Fibroblast of skin of scalp (primary cell): ENCODE data around the gene GAPDH. TPM values are rescaled to one million over a fixed set of nuclear protein-coding genes. Genes with fewer than 3 reads are reported as not detected.
"Not testable (repeated sequence)": the region's sequence is repeated elsewhere in the genome, so short reads cannot be mapped to it uniquely, and the experiment has no call there.

Experiments
- DNase-seq: peaks from one replicate; pipeline ENCODE4 v3.0.0-alpha.2; 2013
- polyA plus RNA-seq, 2 experiments: library from polyadenylated mRNA; unstranded; fragments of 120-200 nt; gene quantifications; one replicate each; pipeline ENCODE4 v1.2.1, GENCODE V29; 2013; ENCODE audit not compliant: insufficient read length in 2 of 2

The GAPDH gene
- polyA plus RNA-seq (2013, experiment 1 of 2; ENCODE audit: insufficient read length): 8,924 TPM
- polyA plus RNA-seq (2013, experiment 2 of 2; ENCODE audit: insufficient read length): 8,975 TPM

DNA sequence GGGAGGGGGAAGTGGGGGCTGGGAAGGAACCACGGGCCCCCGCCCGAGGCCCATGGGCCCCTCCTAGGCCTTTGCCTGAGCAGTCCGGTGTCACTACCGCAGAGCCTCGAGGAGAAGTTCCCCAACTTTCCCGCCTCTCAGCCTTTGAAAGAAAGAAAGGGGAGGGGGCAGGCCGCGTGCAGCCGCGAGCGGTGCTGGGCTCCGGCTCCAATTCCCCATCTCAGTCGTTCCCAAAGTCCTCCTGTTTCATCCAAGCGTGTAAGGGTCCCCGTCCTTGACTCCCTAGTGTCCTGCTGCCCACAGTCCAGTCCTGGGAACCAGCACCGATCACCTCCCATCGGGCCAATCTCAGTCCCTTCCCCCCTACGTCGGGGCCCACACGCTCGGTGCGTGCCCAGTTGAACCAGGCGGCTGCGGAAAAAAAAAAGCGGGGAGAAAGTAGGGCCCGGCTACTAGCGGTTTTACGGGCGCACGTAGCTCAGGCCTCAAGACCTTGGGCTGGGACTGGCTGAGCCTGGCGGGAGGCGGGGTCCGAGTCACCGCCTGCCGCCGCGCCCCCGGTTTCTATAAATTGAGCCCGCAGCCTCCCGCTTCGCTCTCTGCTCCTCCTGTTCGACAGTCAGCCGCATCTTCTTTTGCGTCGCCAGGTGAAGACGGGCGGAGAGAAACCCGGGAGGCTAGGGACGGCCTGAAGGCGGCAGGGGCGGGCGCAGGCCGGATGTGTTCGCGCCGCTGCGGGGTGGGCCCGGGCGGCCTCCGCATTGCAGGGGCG is at the start of gene GAPDH:
GAPDH (plus strand) TSS at position 595 of the 772 bp plus-strand sequence. CDS start 316 bp downstream, outside the sequence.
- peak; percentile 99 for DNase-seq

GRCh38 chr12:6488240-6488639 is 46.1 kb upstream of the GAPDH start:
- no peak for DNase-seq

DNA sequence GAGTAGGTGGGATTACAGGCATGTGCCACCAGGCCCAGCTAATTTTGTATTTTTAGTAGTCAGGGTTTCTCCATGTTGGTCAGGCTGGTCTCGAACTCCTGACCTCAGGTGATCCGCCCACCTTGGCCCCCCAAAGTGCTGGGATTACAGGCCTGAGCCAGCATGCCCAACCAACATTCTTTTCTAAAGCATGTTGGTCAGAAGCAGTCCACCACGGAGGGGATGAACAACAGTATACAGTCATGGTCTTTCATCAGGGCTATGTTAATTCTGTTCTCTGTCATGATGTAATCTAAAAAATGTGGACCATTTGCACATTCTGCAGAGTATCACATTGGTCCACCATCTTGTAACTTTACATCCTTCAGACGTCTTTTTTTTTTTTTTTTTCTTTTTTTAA is 44.9 kb upstream of the GAPDH start:
- peak; percentile 5 for DNase-seq

DNA sequence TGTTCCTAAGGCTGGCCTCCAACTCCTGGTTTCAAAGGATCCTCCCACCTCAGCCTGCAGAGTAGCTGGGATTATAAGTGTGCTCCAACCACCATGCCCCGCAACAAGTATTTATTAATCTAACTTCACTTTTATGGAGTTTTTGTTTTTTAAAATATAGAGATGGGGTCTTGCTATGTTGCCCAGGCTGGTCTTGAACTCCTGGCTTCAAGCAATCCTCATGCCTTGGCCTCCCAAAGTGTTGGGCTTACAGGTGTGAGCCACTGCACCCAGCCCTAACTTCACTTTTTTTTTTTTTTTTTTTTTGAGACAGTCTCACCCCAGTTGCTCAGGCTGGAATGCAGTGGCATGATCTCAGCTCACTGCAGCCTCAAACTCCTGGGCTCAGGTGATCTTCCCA is 43.6 kb upstream of the GAPDH start:
- DNase-seq: not testable (repeated sequence)

DNA sequence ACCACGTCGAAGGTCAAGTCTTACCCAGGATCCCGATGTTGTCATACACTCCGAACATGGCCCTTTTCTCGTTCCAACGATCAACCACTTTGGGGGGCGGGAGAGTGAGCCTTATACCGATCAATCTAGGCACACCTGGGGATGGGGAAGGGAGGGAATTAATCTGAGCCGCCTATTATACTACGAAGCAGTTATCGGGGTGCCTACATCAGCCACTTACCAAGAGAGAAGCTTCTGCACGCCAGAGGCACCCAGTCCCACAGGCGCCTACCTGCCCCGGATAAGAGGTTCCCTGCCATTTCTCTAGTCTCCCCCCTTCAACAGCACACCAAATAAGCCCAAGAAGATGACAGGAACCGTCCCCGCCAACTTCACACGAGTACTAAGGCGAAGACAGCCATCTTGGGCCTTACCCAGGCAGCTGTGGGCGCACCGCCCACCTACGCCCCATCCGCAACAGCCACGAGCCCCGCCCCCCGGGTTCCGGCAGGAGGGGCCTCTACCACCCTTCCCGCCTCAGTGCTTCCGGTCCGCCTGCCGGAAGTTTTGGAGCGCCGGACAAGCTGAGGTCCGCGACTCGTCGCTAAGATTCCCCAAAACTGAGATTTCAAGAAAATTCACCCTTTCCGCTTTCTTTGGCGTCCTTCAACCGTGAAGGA is 41.4 kb upstream of the GAPDH start, which contains the start of gene MRPL51:
MRPL51 (minus strand) TSS at position 425 of the 659 bp plus-strand sequence; CDS start at position 299, 126 bp downstream.
- DNase-seq: peak; percentile 95

DNA sequence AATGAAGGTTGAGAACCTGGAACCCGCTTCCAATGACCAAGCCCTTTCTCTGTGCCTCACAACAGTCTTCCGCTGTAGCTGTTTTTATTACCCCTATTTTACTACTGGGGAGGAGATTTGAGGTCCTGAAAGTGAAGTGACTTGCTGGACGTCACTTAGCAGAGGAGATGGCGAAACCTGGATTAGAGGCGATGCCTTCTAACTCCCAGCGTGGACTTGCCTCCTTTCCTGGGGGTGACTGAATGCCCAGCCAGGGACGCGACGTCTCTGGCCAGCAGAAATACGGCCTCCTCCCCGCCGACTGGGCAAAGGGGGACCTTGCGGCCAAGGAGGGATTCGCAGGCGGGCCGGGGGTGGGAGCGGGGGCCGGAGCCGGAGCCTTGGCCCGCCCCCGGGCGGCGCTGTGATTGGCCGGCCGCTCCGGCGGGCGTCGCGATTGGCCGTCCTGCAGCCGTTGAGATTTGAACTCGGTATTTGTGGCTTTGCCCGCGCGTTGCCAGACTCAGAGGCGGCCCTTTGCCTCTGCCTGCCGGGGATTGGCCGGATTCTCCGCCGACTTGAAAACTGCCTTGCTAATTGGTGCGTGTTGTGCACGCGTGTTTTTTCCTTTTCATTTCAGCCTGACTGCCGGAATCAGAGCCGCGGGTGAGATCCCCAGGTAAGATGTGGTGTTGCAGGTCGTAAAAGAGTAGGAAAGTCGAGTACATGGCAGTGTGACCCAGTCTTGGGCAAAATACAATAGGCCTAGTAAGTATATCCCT is 40.6 kb upstream of the GAPDH start, which contains the start of gene NCAPD2:
NCAPD2 (plus strand) TSS at position 606 of the 761 bp plus-strand sequence. CDS start 997 bp downstream, outside the sequence.
- DNase-seq: peak; percentile 96

DNA sequence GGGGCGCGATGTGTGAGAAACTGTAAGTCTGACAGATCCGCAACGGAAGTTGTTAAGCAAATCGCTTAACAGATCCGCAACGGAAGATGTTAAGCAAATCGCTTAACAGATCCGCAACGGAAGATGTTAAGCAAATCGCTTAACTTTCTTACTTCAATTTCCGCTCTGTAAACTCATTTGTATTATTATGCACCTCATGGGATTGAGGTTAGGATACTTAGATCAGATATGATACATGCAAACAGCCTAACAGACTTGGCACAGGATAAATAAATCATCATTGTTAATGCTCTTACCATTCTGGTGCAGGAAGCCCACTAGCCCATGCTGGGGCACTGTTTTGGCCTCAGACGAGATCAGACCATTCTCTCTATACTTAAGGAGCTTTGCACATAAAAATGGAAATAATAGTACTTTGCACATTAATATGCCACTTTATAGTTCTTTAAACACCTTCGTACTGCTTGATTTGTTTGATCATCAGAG is 40.0 kb upstream of the GAPDH start:
- peak; percentile 2 for DNase-seq

DNA sequence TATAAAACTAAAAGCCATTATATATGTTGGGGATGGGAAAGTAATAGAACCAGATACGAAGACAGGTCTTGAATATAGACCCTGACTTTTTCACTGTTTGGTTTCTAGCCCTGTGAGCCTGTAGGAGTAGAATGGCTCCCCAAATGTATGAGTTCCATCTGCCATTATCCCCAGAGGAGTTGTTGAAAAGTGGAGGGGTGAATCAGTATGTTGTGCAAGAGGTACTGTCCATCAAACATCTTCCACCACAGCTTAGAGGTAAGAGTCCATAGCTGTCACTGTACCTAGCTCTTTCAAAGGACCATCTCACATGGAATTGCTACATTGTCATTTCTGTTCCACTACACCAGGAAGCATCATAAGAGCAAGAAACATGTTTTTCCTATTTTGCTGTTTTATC is 39.3 kb upstream of the GAPDH start:
- no peak for DNase-seq

DNA sequence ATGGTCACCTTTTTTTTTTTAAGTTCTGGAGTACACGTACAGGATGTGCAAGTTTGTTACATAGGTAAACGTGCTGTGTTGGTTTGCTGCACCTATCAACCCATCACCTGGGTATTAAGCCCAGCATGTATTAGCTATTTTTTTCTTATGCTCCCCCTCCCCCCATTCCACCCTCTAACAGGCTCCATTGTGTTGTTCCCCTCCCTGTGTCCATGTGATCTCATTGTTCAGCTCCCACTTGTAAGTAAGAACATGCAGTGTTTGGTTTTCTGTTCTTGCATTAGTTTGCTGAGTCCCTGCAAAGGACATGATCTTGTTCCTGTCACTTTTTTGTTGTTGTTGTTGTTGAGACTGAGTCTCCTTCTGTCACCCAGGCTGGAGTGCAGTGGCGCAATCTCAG is 37.0 kb upstream of the GAPDH start:
- not testable (repeated sequence) for DNase-seq

- no peak for DNase-seq
Observed at GRCh38 chr12:6500466-6500865, 33.9 kb upstream of the GAPDH start.

GRCh38 chr12:6507102-6507998 is 27.0 kb upstream of the GAPDH start:
- peak; percentile 44 for DNase-seq

DNA sequence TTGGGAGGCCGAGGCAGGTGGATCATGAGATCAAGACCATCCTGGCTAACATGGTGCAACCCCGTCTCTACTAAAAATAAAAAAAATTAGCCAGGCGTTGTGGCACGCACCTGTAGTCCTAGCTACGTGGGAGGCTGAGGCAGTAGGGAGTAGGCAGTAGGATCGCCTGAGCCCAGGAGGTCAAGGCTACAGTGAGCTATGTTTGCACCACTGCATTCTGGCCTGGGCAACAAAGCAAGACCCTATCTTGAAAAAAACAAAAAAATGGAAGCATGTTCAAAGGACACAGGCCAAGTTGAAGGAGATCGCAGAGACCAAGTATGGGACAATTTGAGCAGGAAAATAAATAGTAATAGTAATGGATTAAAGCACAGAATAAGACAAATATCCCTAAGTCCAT is 26.2 kb upstream of the GAPDH start:
- DNase-seq: no peak

GRCh38 chr12:6520186-6520585 is 14.1 kb upstream of the GAPDH start:
- no peak for DNase-seq

DNA sequence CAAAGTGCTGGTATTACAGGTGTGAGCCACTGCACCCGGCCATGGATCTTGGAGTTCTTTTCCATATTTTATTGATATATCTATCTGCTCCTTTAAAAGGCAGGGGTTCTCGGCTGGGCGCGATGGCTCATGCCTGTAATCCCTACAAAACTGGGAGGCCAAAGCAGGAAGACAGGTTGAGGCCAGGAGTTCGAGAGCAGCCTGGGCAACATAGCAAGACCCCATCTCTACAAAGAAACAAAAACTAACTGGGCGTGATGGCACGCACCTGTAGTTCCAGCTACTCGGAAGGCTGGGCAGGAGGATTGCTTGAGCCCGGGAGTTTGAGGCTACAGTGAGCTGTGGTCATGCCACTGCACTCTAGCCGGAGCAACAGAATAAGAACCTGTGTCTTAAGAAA is 12.1 kb upstream of the GAPDH start:
- no peak for DNase-seq

GRCh38 chr12:6523708-6524107 is 10.6 kb upstream of the GAPDH start:
- DNase-seq: no peak

DNA sequence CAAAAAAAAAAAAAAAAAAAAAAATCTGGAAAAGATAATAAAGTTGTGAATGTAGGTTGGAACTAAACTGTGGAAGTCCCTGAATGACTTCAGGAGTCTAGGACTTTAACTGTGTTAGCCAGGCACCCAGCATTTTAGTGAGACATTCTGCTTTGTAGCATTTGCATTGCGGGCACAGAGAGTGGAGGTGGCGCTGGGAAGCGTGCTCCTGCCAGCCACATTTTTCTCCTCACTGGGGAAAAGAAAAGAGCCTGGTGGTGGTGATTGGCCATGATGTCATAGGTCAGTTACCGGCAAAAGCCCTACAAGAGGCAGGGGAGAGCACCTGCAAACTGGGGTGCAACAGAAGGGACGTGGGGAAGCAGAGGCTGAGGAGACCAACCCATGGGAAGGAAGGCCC is 9.7 kb upstream of the GAPDH start:
- DNase-seq: no peak

DNA sequence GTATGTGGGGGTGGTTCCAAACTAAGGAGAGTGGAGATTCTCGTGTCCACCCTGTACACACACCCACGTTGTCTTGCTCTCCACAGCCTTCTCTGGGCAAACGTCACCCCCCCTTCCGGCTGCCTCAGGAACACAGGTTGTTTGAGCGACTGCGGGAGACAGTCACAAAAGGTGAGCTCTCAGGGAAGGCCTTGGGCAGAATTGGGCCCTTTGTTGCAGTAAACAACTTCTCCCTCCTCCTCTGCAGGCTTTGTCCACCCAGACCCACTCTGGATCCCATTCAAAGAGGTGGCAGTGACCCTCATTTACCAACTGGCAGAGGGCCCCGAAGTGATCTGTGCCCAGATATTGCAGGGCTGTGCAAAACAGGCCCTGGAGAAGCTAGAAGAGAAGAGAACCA is 8.1 kb upstream of the GAPDH start:
- DNase-seq: no peak

GRCh38 chr12:6526766-6527525 is 7.4 kb upstream of the GAPDH start:
- no peak for DNase-seq

DNA sequence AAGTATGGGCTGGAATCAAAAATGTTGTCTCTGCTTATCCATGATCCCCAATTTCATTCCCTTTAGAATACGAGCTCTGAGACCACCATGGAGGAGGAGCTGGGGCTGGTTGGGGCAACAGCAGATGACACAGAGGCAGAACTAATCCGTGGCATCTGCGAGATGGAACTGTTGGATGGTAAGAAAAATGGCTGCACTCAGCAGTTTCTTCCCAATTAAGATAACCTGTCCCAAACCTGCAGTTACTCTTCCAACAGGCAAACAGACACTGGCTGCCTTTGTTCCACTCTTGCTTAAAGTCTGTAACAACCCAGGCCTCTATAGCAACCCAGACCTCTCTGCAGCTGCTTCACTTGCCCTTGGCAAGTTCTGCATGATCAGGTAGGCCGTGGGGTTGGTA is 6.6 kb upstream of the GAPDH start:
- no peak for DNase-seq

DNA sequence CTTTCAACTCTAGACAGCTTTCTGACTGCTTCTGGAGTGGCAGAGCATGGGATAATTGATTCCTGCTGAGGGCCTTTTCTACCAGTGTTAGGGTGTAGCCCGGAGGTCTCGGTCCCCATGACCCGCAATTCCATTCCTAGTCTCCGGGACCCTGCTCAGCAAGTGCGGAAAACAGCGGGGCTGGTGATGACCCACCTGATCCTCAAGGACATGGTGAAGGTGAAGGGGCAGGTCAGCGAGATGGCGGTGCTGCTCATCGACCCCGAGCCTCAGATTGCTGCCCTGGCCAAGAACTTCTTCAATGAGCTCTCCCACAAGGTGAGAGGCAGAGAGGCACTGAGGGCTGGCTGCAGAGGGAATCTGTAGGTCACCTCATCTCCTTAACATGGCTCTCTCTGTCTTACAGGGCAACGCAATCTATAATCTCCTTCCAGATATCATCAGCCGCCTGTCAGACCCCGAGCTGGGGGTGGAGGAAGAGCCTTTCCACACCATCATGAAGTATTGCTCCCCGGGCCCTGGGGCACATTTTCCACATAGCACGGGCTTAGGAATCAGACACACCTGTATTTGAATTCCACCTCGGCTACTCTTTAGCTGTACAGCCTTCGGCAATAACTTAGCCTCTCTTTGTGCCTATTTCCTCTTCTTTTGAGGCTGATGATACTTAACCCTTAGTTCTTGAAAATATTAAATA is 5.6 kb upstream of the GAPDH start:
- no peak for DNase-seq
